ENCODE measurements around the gene TASP1. TPM values are rescaled to one million over a fixed set of nuclear protein-coding genes. Genes with fewer than 3 reads are reported as not detected.
"Not testable (repeated sequence)": the region's sequence is repeated elsewhere in the genome, so short reads cannot be mapped to it uniquely, and the experiment has no call there.

The TASP1 gene
- total RNA-seq, 2 experiments from 2014 or later: 10.7 to 11.3 TPM

GRCh38 chr20:13632431-13632830 lies 6.3 kb downstream of the TASP1 start:
- H3K27ac ChIP-seq (ENCODE audit: low read depth in 1 of 2, low read length in 2 of 2): no peak overlapping the region
- H3K4me1 Mint-ChIP-seq (ENCODE audit: low read depth): peaks cover 2% of the 10 kb centered on the region
- H3K27ac Mint-ChIP-seq: no peak overlapping the region
- no peaks in the 10 kb centered on the region for H3K4me1 ChIP-seq (ENCODE audit: insufficient read depth, low read length)
- TF ChIP-seq, protein P1, sequence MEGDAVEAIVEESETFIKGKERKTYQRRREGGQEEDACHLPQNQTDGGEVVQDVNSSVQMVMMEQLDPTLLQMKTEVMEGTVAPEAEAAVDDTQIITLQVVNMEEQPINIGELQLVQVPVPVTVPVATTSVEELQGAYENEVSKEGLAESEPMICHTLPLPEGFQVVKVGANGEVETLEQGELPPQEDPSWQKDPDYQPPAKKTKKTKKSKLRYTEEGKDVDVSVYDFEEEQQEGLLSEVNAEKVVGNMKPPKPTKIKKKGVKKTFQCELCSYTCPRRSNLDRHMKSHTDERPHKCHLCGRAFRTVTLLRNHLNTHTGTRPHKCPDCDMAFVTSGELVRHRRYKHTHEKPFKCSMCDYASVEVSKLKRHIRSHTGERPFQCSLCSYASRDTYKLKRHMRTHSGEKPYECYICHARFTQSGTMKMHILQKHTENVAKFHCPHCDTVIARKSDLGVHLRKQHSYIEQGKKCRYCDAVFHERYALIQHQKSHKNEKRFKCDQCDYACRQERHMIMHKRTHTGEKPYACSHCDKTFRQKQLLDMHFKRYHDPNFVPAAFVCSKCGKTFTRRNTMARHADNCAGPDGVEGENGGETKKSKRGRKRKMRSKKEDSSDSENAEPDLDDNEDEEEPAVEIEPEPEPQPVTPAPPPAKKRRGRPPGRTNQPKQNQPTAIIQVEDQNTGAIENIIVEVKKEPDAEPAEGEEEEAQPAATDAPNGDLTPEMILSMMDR (IDR thresholded peaks at IDR 0.05): no peak
- no peaks in the 10 kb centered on the region for H3K9me3 Mint-ChIP-seq
- POLR2A ChIA-PET: no interaction called here
- intact Hi-C loops (cut with DNase I, micrococcal nuclease): no loop called here
- DNase-seq: no peak
- H3K36me3 ChIP-seq (ENCODE audit: insufficient read depth, low read length): peaks cover 16% of the 10 kb centered on the region
- no peak overlapping the region for H3K4me3 ChIP-seq (ENCODE audit: low read length)
- H3K9me3 ChIP-seq (ENCODE audit: control insufficient read depth in 1 of 2, insufficient read depth in 1 of 2, low read length in 2 of 2): no peaks in the 10 kb centered on the region
- H3K27me3 ChIP-seq (ENCODE audit: control insufficient read depth in 1 of 2, insufficient read depth in 2 of 2, low read length in 2 of 2): no peaks in the 10 kb centered on the region
- ATAC-seq (ENCODE audit: poor library complexity): no peak
- no peaks in the 10 kb centered on the region for H3K27me3 Mint-ChIP-seq
- no peak overlapping the region for H3K4me3 Mint-ChIP-seq
- peaks cover 21% of the 10 kb centered on the region for H3K36me3 Mint-ChIP-seq (ENCODE audit: low read depth)
- CTCF ChIA-PET: no interaction called here

DNA sequence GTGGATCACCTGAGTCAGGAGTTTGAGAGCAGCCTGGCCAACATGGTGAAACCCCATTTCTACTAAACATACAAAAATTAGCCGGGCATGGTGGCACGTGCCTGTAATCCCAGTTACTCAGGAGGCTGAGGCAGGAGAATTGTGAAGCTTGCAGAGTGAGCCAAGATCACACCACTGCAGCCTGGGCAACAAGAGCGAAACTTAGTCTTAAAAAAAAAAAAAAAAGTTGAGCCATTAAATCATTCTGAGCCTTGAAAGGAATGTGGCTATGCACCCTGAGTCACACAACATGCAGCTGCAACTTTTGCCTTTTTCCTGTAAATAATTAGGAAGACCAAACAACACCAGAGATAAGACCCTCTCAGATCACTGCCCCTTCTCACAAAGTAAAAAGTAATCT lies 11.2 kb downstream of the TASP1 start:
- H3K27me3 ChIP-seq (ENCODE audit: control insufficient read depth in 1 of 2, insufficient read depth in 2 of 2, low read length in 2 of 2); H3K9me3 ChIP-seq (ENCODE audit: control insufficient read depth in 1 of 2, insufficient read depth in 1 of 2, low read length in 2 of 2); DNase-seq; H3K27ac Mint-ChIP-seq; H3K4me3 ChIP-seq (ENCODE audit: low read length); intact Hi-C loops (cut with DNase I, micrococcal nuclease); CTCF ChIA-PET; H3K27ac ChIP-seq (ENCODE audit: low read depth in 1 of 2, low read length in 2 of 2); H3K4me1 ChIP-seq (ENCODE audit: insufficient read depth, low read length); H3K9me3 Mint-ChIP-seq; POLR2A ChIA-PET; H3K4me3 Mint-ChIP-seq; H3K27me3 Mint-ChIP-seq; ATAC-seq (ENCODE audit: poor library complexity); H3K4me1 Mint-ChIP-seq (ENCODE audit: low read depth): not testable (repeated sequence)
- H3K36me3 ChIP-seq (ENCODE audit: insufficient read depth, low read length): peaks cover 25% of the 10 kb centered on the region
- peaks cover 56% of the 10 kb centered on the region for H3K36me3 Mint-ChIP-seq (ENCODE audit: low read depth)

DNA sequence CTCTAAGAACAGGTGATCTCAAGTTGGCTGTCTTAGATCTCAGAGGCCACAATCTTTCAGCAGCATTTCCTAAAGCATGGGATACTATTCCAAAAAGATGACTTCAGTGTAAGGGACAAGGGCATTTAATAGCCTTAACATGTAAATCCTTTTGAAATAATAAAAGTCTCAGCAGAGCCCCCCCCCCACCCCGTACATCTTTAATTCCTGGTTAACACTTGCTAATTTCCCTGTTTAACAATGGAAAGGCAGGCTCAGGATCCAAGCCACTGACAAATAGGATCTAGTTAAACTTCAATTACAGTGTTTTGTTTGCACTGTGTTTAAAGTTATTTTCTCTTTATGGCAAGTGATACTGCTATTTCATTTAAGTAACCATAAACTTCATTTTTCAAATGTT lies 12.0 kb downstream of the TASP1 start:
- intact Hi-C loops (cut with DNase I, micrococcal nuclease): no loop called here
- Histone ChIP-seq H3K4me3 (ENCODE audit: low read length) (no peak overlapping the region), H3K4me1 (ENCODE audit: insufficient read depth, low read length) (no peaks in the 10 kb centered on the region), H3K9me3 (ENCODE audit: control insufficient read depth in 1 of 2, insufficient read depth in 1 of 2, low read length in 2 of 2) (no peaks in the 10 kb centered on the region), H3K36me3 (ENCODE audit: insufficient read depth, low read length) (peaks cover 25% of the 10 kb centered on the region), H3K27ac (ENCODE audit: low read depth in 1 of 2, low read length in 2 of 2) (no peak overlapping the region), H3K27me3 (ENCODE audit: control insufficient read depth in 1 of 2, insufficient read depth in 2 of 2, low read length in 2 of 2) (no peaks in the 10 kb centered on the region)
- POLR2A ChIA-PET: no interaction called here
- Mint-ChIP-seq H3K27me3 (no peaks in the 10 kb centered on the region), H3K27ac (no peak overlapping the region), H3K9me3 (no peaks in the 10 kb centered on the region), H3K4me3 (no peak overlapping the region), H3K4me1 (ENCODE audit: low read depth) (no peaks in the 10 kb centered on the region), H3K36me3 (ENCODE audit: low read depth) (peaks cover 64% of the 10 kb centered on the region)
- CTCF ChIA-PET: no interaction called here
- TF ChIP-seq, protein P1 (IDR thresholded peaks at IDR 0.05): no peak
- no peak for ATAC-seq (ENCODE audit: poor library complexity)
- no peak for DNase-seq

- Histone ChIP-seq H3K36me3 (ENCODE audit: insufficient read depth, low read length) (peaks cover 25% of the 10 kb centered on the region), H3K4me1 (ENCODE audit: insufficient read depth, low read length) (no peaks in the 10 kb centered on the region), H3K27ac (ENCODE audit: low read depth in 1 of 2, low read length in 2 of 2) (no peak overlapping the region), H3K9me3 (ENCODE audit: control insufficient read depth in 1 of 2, insufficient read depth in 1 of 2, low read length in 2 of 2) (no peaks in the 10 kb centered on the region), H3K27me3 (ENCODE audit: control insufficient read depth in 1 of 2, insufficient read depth in 2 of 2, low read length in 2 of 2) (no peaks in the 10 kb centered on the region), H3K4me3 (ENCODE audit: low read length) (no peak overlapping the region)
- Mint-ChIP-seq H3K9me3 (no peaks in the 10 kb centered on the region), H3K27me3 (no peaks in the 10 kb centered on the region), H3K27ac (no peak overlapping the region), H3K36me3 (ENCODE audit: low read depth) (peaks cover 66% of the 10 kb centered on the region), H3K4me1 (ENCODE audit: low read depth) (no peaks in the 10 kb centered on the region), H3K4me3 (no peak overlapping the region)
- CTCF ChIA-PET: no interaction called here
- POLR2A ChIA-PET: no interaction called here
- ATAC-seq (ENCODE audit: poor library complexity) (no peak), DNase-seq (no peak)
- TF ChIP-seq, protein P1 (IDR thresholded peaks at IDR 0.05): no peak
- intact Hi-C loops (cut with DNase I, micrococcal nuclease): no loop called here
These were observed 13.3 kb downstream of the TASP1 start for GRCh38 chr20:13625304-13625979.

GRCh38 chr20:13619415-13619814 lies 19.3 kb downstream of the TASP1 start:
- H3K4me3 ChIP-seq (ENCODE audit: low read length); DNase-seq; H3K27ac ChIP-seq (ENCODE audit: low read depth in 1 of 2, low read length in 2 of 2); CTCF ChIA-PET; H3K27me3 ChIP-seq (ENCODE audit: control insufficient read depth in 1 of 2, insufficient read depth in 2 of 2, low read length in 2 of 2); H3K9me3 ChIP-seq (ENCODE audit: control insufficient read depth in 1 of 2, insufficient read depth in 1 of 2, low read length in 2 of 2); H3K27ac Mint-ChIP-seq; H3K36me3 ChIP-seq (ENCODE audit: insufficient read depth, low read length); H3K27me3 Mint-ChIP-seq; H3K9me3 Mint-ChIP-seq; intact Hi-C loops (cut with DNase I, micrococcal nuclease); H3K4me3 Mint-ChIP-seq; ATAC-seq (ENCODE audit: poor library complexity); POLR2A ChIA-PET; H3K4me1 ChIP-seq (ENCODE audit: insufficient read depth, low read length); H3K4me1 Mint-ChIP-seq (ENCODE audit: low read depth): not testable (repeated sequence)
- H3K36me3 Mint-ChIP-seq (ENCODE audit: low read depth): peaks cover 62% of the 10 kb centered on the region
